Measurements from ENCODE around the gene LRRC7. TPM values are rescaled to one million over a fixed set of nuclear protein-coding genes. Genes with fewer than 3 reads are reported as not detected.

LRRC7 gene
- total and polyA plus RNA-seq, 2 of the 8 experiments (the other 6 are each of a cell fraction or from before 2014, with no cell fraction given): 0.03 to 0.17 TPM

GRCh38 chr1:69992594-69992993, 424.9 kb downstream of the LRRC7 start (continued):
- no peak for TF ChIP-seq CHD7 (IDR thresholded peaks at IDR 0.05; ENCODE audit: insufficient replicate concordance, low read length)
- no peak for TF ChIP-seq SIRT6 (IDR thresholded peaks at IDR 0.05; ENCODE audit: low read length)
- no peak for TF ChIP-seq EP300 (IDR thresholded peaks at IDR 0.05; ENCODE audit: borderline replicate concordance in 1 of 2, low read depth in 2 of 2, low read length in 2 of 2)
- no peak for TF ChIP-seq SIN3A (conservative IDR thresholded peaks at IDR 0.05 in 1 of 2, IDR thresholded peaks at IDR 0.05 in 1 of 2; ENCODE audit: low read depth in 1 of 2, low read length in 2 of 2)
